GM20000 (cell line): Measurements from ENCODE around the gene WWC1.

ENCODE experiments used
- DNase-seq: peaks from one replicate; pipeline ENCODE4 v3.0.0; 2012; ENCODE audit warnings: low spot score
- CTCF ChIP-seq: IDR thresholded peaks from 2 replicates; pipeline ENCODE4 v1.5.1; 2012; ENCODE audit warnings: mild to moderate bottlenecking, control low read depth; ENCODE audit errors: extremely low read depth, missing control alignments

Gene WWC1

GRCh38 chr5:168261227-168261571, 30.2 kb upstream of the WWC1 start:
- TF ChIP-seq CTCF, result no peak
- DNase-seq, result no peak

- no peak for DNase-seq
- TF ChIP-seq CTCF, result no peak
Observed at GRCh38 chr5:168262042-168262743, 29.3 kb upstream of the WWC1 start.

GRCh38 chr5:168263121-168263520, 28.3 kb upstream of the WWC1 start:
- no peak for DNase-seq
- TF ChIP-seq CTCF, result no peak

- DNase-seq, result no peak
- TF ChIP-seq CTCF, result no peak
Observed at GRCh38 chr5:168266016-168266415, 25.4 kb upstream of the WWC1 start.

- DNase-seq, result peak; percentile 78
- TF ChIP-seq CTCF, result peak; percentile 74
Observed at GRCh38 chr5:168268949-168269936, 22.2 kb upstream of the WWC1 start.

- DNase-seq, result no peak
- TF ChIP-seq CTCF, result no peak
Observed at GRCh38 chr5:168269937-168270330, 21.5 kb upstream of the WWC1 start.

GRCh38 chr5:168270476-168270875, 21.0 kb upstream of the WWC1 start:
- DNase-seq, result no peak
- TF ChIP-seq CTCF, result no peak
